Heart left ventricle (tissue), 13 donors: ENCODE measurements around the gene CUX1.

ENCODE experiments used
- POLR2A ChIP-seq, 2 donors: fragments of 450-650 bp; IDR thresholded peaks; one replicate each; pipeline ENCODE4 v1.6.1; 2017; ENCODE audit warnings: antibody characterized with exemption in 2 of 2, mild to moderate bottlenecking in 2 of 2, moderate library complexity in 2 of 2
- TF ChIP-seq, protein P1 (sequence below), 12 donors: fragments of 200-600 bp; sonication (generic) in 4 of 12; IDR thresholded peaks; one replicate each; pipeline versions ENCODE4 v1.5.0 to v1.8.0; 2018 to 2022; ENCODE audit warnings: antibody characterized with exemption in 12 of 12, mild to moderate bottlenecking in 5 of 12
- donor health status: ischemic (EF 13 %, LVEDD 7.1; RV severe dilation, severe dysfunction).
- donor health status: DM: no; HTN: yes; CAD: no.
- donor health status: DM: no; HTN: no; CAD: no.
- donor health status: ischemic (EF 25% LVEDD 6.9; RV normal size, moderate dysfunction).
- donor health status: ischemic (EF 25% LVEDD 5.7; RV mildly dilated, moderate dysfunction).
- donor health status: ischemic (EF 35%, LVEDD 5.7; RV mildly dilated, moderate dysfunction).
- donor health status: nonischemic (EF 11% LVEDD 7.7; RV severe dilation, severe dysfunction).
- donor health status: DM: yes; HTN: yes; CAD: no.
- donor health status: PGD.
- donor health status: ischemic (EF 29% LVEDD 5.4; RV normal size, mild dysfunction).
- donor health status: nonischemic (EF 23%, LVEDD 6.1; RV moderate dilation, normal function).

DNA sequence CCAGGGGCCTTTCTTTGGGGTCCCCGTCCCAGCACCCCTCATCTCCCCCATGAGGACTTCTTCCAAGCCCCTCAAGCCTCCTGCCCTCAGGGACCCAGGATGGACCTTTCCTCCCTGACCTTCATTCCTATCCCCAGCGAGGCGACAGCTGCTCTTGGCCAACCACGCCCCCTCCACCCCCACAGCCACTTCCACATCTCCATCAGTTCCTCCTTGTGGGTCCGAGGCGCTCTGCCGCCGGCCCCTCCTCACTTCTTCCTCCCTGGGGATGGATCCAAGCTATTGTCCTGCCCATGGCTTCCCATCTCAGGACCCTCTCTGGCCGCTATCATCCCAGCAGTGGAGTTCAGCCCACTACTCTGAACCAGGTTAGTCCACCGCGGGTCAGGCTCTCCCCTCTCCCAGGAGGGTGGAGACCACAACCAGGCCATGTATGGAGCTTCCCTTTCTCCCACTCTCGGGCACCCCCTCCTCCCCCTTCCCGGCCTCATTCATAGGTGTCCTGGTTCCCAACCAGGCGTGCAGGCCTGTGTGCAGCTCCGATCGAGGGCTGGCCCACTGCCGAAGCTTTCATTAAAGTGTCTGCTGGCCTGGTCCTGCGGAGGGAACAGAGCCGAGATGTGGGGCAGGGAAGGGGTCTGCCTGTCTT is 467.6 kb downstream of the CUX1 start:
- no peak for TF ChIP-seq POLR2A (IDR thresholded peaks at IDR 0.05)
- TF ChIP-seq, protein P1, sequence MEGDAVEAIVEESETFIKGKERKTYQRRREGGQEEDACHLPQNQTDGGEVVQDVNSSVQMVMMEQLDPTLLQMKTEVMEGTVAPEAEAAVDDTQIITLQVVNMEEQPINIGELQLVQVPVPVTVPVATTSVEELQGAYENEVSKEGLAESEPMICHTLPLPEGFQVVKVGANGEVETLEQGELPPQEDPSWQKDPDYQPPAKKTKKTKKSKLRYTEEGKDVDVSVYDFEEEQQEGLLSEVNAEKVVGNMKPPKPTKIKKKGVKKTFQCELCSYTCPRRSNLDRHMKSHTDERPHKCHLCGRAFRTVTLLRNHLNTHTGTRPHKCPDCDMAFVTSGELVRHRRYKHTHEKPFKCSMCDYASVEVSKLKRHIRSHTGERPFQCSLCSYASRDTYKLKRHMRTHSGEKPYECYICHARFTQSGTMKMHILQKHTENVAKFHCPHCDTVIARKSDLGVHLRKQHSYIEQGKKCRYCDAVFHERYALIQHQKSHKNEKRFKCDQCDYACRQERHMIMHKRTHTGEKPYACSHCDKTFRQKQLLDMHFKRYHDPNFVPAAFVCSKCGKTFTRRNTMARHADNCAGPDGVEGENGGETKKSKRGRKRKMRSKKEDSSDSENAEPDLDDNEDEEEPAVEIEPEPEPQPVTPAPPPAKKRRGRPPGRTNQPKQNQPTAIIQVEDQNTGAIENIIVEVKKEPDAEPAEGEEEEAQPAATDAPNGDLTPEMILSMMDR (IDR thresholded peaks at IDR 0.05) = no peak
